T-cell (primary cell): Measurements from ENCODE around the gene FGF2. TPM values are rescaled to one million over a fixed set of nuclear protein-coding genes. Genes with fewer than 3 reads are reported as not detected.
"Not testable (repeated sequence)": the region's sequence is repeated elsewhere in the genome, so short reads cannot be mapped to it uniquely, and the experiment has no call there.

Experiments
- ATAC-seq, 4 experiments: fragments of 200-7000 bp in 3 of 4; fragments of 150-1000 bp in 1 of 4; cut with Tn5 transposase; replicated peaks in 1 of 4; 1 replicate in 3 of 4; 2 replicates in 1 of 4; pipeline ENCODE4 v1.10.0; 2021; ENCODE audit warnings: moderate library complexity in 3 of 4, mild to moderate bottlenecking in 2 of 4, moderate number of reproducible peaks in 1 of 4
- CTCF ChIA-PET, 2 donors: fragments of 300-600 bp; sonication (Branson Sonifier 250); formaldehyde crosslinking; loops; one replicate each; lab custom pipeline; 2022; ENCODE audit warnings: antibody characterized with exemption in 2 of 2; lab: Charles Lee
- POLR2A ChIA-PET, 2 donors: fragments of 300-600 bp; sonication (Branson Sonifier 250); formaldehyde crosslinking; loops; one replicate each; lab custom pipeline; 2022; ENCODE audit warnings: antibody characterized with exemption in 2 of 2; lab: Charles Lee
- DNase-seq, 35 experiments: peaks; one replicate each; pipeline versions ENCODE4 v3.0.0 to v3.0.0-alpha.2; 2013 to 2023
- H3K27ac ChIP-seq: one replicate; pipeline ENCODE4 v1.5.1; 2013; ENCODE audit warnings: low read length
- H3K27me3 ChIP-seq, 2 experiments: replicated peaks in 1 of 2; 1 replicate in 1 of 2; 2 replicates in 1 of 2; pipeline versions ENCODE4 v1.6.1 to v1.7.0; 2013; ENCODE audit warnings: low read length in 1 of 2, mixed read lengths in 1 of 2; ENCODE audit not compliant: control insufficient read depth in 2 of 2, insufficient read depth in 2 of 2; ENCODE audit errors: extremely low read depth in 1 of 2
- H3K36me3 ChIP-seq, 2 donors: 1 replicate in 1 of 2; 2 replicates in 1 of 2; pipeline versions ENCODE4 v1.6.1 to v1.7.0; 2013; ENCODE audit warnings: low read length in 1 of 2; ENCODE audit not compliant: control insufficient read depth in 2 of 2, insufficient read depth in 1 of 2; ENCODE audit errors: extremely low read depth in 1 of 2
- H3K4me1 ChIP-seq, 2 experiments: 1 replicate in 1 of 2; 2 replicates in 1 of 2; pipeline versions ENCODE4 v1.6.1 to v1.7.0; 2013; ENCODE audit warnings: low read length in 2 of 2, mixed read lengths in 1 of 2; ENCODE audit not compliant: insufficient read depth in 2 of 2, control insufficient read depth in 1 of 2; ENCODE audit errors: extremely low read depth in 1 of 2
- H3K4me3 ChIP-seq, 2 donors: 1 replicate in 1 of 2; 2 replicates in 1 of 2; pipeline versions ENCODE4 v1.5.1 to v1.7.0; 2013; ENCODE audit warnings: mild to moderate bottlenecking in 2 of 2, low read length in 1 of 2, moderate library complexity in 1 of 2; ENCODE audit not compliant: control insufficient read depth in 1 of 2; ENCODE audit errors: extremely low read depth in 1 of 2
- H3K9me3 ChIP-seq: 2 replicates; pipeline ENCODE4 v1.7.0; 2013
- H3K27ac Mint-ChIP-seq, 2 donors: one replicate each; pipeline ENCODE4 v1.8.0; 2020 to 2021; ENCODE audit warnings: mild to moderate bottlenecking in 2 of 2, mixed read lengths in 2 of 2
- H3K27me3 Mint-ChIP-seq, 2 donors: one replicate each; pipeline ENCODE4 v1.8.0; 2021 to 2022; ENCODE audit warnings: mixed read lengths in 2 of 2
- H3K36me3 Mint-ChIP-seq: one replicate; pipeline ENCODE4 v1.8.0; 2021; ENCODE audit warnings: mixed read lengths
- H3K4me1 Mint-ChIP-seq, 3 donors: one replicate each; pipeline ENCODE4 v1.8.0; 2020 to 2022; ENCODE audit warnings: mixed read lengths in 3 of 3, mild to moderate bottlenecking in 1 of 3
- H3K4me3 Mint-ChIP-seq, 3 donors: one replicate each; pipeline ENCODE4 v1.8.0; 2020 to 2022; ENCODE audit warnings: mild to moderate bottlenecking in 3 of 3, mixed read lengths in 3 of 3, moderate library complexity in 3 of 3
- H3K9me3 Mint-ChIP-seq, 3 donors: one replicate each; pipeline ENCODE4 v1.8.0; 2020 to 2022; ENCODE audit warnings: mixed read lengths in 3 of 3
- WGBS: methylation state at CpG from one replicate; pipeline ENCODE4 v1.1.5; 2013; ENCODE audit warnings: missing lambda C conversion rate; ENCODE audit not compliant: insufficient coverage; 5-methylcytosine and 5-hydroxymethylcytosine counted together
- total RNA-seq, 35 experiments: library from RNA in 6 of 35; stranded (reverse) in 6 of 35; fragments of 120-200 nt in 1 of 35; gene quantifications; one replicate each; pipeline versions ENCODE4 v1.2.1 to v1.2.4 and lab custom pipeline; 2013 to 2026

The FGF2 gene
- total RNA-seq, 5 donors from 2014 or later (not counting 1 experiment from before 2014, with no cell fraction given): 0.13 to 0.23 (median 0.20) TPM; not detected in 2

DNA sequence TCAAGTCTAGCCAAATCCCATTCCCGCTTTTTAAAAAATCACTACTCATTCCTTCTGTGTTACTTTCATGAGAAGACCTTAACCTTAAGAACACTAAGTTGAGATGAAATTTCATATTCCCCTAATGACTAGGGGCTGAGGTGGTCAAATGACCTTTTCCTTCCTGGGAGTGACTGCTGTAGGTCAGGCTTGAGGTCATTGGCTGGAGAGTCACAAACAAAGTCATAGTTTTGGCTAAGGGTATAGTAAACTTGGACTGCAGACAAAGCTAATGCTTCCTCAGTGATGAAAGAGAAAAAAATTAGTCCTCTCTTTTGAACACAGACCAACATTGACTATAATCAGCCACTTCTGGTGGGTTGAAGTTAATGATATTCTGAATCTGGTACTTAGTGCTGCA is 16.0 kb upstream of the FGF2 start:
- H3K4me1 ChIP-seq: no peaks in the 10 kb centered on the region

DNA sequence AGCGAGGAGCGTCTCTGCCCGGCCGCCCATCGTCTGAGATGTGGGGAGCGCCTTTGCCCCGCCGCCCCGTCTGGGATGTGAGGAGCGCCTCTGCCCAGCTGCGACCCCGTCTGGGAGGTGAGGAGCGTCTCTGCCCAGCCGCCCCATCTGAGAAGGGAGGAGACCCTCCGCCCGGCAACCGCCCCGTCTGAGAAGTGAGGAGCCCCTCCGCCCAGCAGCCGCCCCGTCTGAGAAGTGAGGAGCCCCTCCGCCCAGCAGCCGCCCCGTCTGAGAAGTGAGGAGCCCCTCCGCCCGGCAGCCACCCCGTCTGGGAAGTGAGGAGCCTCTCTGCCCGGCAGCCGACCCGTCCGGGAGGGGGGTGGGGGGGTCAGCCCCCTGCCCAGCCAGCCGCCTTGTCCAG is 14.8 kb upstream of the FGF2 start:
- DNase-seq, H3K27me3 ChIP-seq, H3K36me3 Mint-ChIP-seq, H3K36me3 ChIP-seq, POLR2A ChIA-PET, CTCF ChIA-PET, H3K4me1 Mint-ChIP-seq, H3K4me3 Mint-ChIP-seq, ATAC-seq, H3K27ac Mint-ChIP-seq, H3K9me3 ChIP-seq, H3K4me3 ChIP-seq, H3K9me3 Mint-ChIP-seq, H3K27me3 Mint-ChIP-seq, H3K27ac ChIP-seq, H3K4me1 ChIP-seq: not testable (repeated sequence)
- WGBS: 80% methylated on average over 1 of the region's 32 CpGs

More for the DNA sequence above, 16.0 kb upstream of the FGF2 start:
- DNase-seq (no peak), ATAC-seq (no peak)
- Mint-ChIP-seq H3K27me3 (no peaks in the 10 kb centered on the region), H3K4me3 (no peak overlapping the region), H3K36me3 (no peaks in the 10 kb centered on the region), H3K4me1 (no peaks in the 10 kb centered on the region), H3K9me3 (no peaks in the 10 kb centered on the region), H3K27ac (no peak overlapping the region)
- Histone ChIP-seq H3K27me3 (peaks cover 0 to 5% of the 10 kb centered on the region in 2 experiments), H3K9me3 (no peaks in the 10 kb centered on the region), H3K36me3 (no peaks in the 10 kb centered on the region), H3K27ac (no peak overlapping the region), H3K4me3 (no peak overlapping the region)
- ChIA-PET CTCF (interaction anchor here in 1 of 2 donors (0.6 kb wide), 1 partner anchor 727 kb away, joined by 3 read pairs; no protein-coding TSS in a partner anchor), POLR2A (no interaction called here)
- no CpG with 5 or more reads among the region's 1 CpG for WGBS

DNA sequence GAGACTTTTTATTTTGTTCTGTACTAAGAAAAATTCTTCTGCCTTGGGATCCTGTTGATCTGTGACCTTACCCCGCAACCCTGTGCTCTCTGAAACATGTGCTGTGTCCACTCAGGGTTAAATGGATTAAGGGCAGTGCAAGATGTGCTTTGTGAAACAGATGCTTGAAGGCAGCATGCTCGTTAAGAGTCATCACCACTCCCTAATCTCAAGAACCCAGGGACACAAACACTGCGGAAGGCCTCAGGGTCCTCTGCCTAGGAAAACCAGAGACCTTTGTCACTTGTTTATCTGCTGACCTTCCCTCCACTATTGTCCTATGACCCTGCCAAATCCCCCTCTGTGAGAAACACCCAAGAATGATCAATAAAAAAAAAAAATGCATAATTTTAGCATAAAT is 13.8 kb upstream of the FGF2 start:
- CTCF ChIA-PET, H3K27ac Mint-ChIP-seq, H3K36me3 ChIP-seq, POLR2A ChIA-PET, H3K4me3 Mint-ChIP-seq, H3K4me1 Mint-ChIP-seq, H3K9me3 Mint-ChIP-seq, H3K4me1 ChIP-seq, H3K27me3 ChIP-seq, H3K4me3 ChIP-seq, ATAC-seq, H3K27ac ChIP-seq, H3K9me3 ChIP-seq, H3K36me3 Mint-ChIP-seq, DNase-seq, H3K27me3 Mint-ChIP-seq: not testable (repeated sequence)
- 100% methylated on average over 1 of the region's 3 CpGs for WGBS

DNA sequence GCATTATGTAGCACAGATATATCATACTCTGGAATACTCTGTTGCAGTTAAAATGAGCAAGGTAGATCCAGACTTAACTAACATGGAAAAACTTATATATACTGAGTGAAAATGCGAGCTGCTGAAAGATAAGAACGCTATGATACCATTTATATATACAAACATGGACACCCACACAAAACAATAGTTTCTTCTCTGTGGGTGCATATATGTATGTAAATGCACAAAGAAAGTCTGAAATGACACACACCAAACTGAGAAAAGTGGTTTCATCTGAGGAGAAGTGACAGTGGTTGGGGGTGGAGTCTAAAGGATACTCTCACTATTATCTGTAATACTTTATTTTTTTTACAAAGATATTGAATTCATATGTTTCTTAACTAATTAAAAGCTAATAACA is 12.2 kb upstream of the FGF2 start:
- Mint-ChIP-seq H3K4me3 (no peak overlapping the region), H3K36me3 (no peaks in the 10 kb centered on the region), H3K27me3 (peaks cover 1 to 3% of the 10 kb centered on the region in 2 donors), H3K9me3 (no peaks in the 10 kb centered on the region), H3K27ac (no peak overlapping the region), H3K4me1 (no peaks in the 10 kb centered on the region)
- no peaks in the 10 kb centered on the region for H3K36me3 ChIP-seq
- peaks cover 0 to 3% of the 10 kb centered on the region in 2 experiments for H3K27me3 ChIP-seq
- no peaks in the 10 kb centered on the region for H3K9me3 ChIP-seq
- ChIA-PET POLR2A (no interaction called here), CTCF (no interaction called here)
- no CpG with 5 or more reads among the region's 2 CpGs for WGBS
- no peaks in the 10 kb centered on the region for H3K4me1 ChIP-seq
- no peak for ATAC-seq
- H3K27ac ChIP-seq: no peak overlapping the region
- H3K4me3 ChIP-seq: no peak overlapping the region
- DNase-seq: no peak

DNA sequence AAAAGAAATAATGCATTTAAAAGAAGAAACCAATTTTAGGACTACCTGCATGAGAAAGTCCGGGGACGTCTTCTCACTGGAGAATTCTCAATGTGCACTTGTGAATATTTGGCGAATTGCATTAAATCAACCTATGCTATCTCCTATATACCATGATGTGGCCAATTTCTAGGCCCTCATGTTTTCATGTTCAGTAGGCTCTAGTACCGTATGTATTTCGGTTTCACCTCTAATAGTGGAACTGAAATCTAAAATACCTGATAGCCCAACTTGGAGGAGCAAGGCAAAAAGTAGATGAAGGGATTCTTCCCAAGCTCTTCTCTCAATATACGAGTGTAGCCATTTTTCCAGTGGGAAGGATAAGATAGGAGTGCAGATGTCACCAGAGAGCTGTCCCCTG is 11.4 kb upstream of the FGF2 start:
- H3K27me3 Mint-ChIP-seq: peaks cover 3 to 5% of the 10 kb centered on the region in 2 donors

DNA sequence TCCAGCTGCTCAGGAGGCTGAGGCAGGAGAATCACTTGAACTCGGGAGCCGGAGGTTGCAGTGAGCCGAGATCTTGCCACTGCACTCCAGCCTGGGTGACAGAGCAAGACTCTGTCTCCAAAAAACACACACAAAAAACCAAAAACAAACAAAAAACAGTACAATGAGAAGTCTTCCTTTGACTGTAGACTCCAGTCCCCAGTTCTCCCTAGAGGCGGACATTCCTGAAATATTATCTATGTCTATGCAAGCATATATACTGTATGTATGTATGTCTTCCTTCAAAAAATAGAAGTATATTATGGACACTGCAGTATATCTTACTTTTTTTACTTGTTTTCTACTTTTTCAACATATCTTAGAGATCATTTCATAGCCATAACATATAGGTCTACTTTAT is 10.2 kb upstream of the FGF2 start:
- no peak for ATAC-seq

More for the DNA sequence above, 11.4 kb upstream of the FGF2 start:
- Histone ChIP-seq H3K36me3 (no peaks in the 10 kb centered on the region), H3K9me3 (no peaks in the 10 kb centered on the region), H3K27me3 (no peaks in the 10 kb centered on the region), H3K4me1 (no peaks in the 10 kb centered on the region), H3K27ac (no peak overlapping the region), H3K4me3 (no peak overlapping the region)
- CTCF ChIA-PET: no interaction called here
- ATAC-seq (no peak), DNase-seq (no peak)
- Mint-ChIP-seq H3K27ac (no peak overlapping the region), H3K4me1 (no peaks in the 10 kb centered on the region), H3K36me3 (no peaks in the 10 kb centered on the region), H3K9me3 (no peaks in the 10 kb centered on the region), H3K4me3 (no peak overlapping the region)
- no CpG with 5 or more reads among the region's 6 CpGs for WGBS
- POLR2A ChIA-PET: no interaction called here

More for the DNA sequence above, 10.2 kb upstream of the FGF2 start:
- no peak for DNase-seq
- Histone ChIP-seq H3K4me3 (no peak overlapping the region), H3K27ac (no peak overlapping the region), H3K27me3 (peaks cover 0 to under 1% of the 10 kb centered on the region in 2 experiments), H3K4me1 (no peaks in the 10 kb centered on the region), H3K9me3 (no peaks in the 10 kb centered on the region), H3K36me3 (no peaks in the 10 kb centered on the region)
- no CpG with 5 or more reads among the region's 4 CpGs for WGBS
- no peaks in the 10 kb centered on the region for H3K4me1 Mint-ChIP-seq
- ChIA-PET POLR2A (no interaction called here), CTCF (interaction anchor here in 1 of 2 donors (0.6 kb wide), 1 partner anchor 101 kb away, joined by 3 read pairs; no protein-coding TSS in a partner anchor)
- H3K36me3 Mint-ChIP-seq: no peaks in the 10 kb centered on the region
- no peak overlapping the region for H3K27ac Mint-ChIP-seq
- H3K27me3 Mint-ChIP-seq: peaks cover 7 to 12% of the 10 kb centered on the region in 2 donors
- no peaks in the 10 kb centered on the region for H3K9me3 Mint-ChIP-seq
- no peak overlapping the region for H3K4me3 Mint-ChIP-seq
